Liver (tissue), 9 donors: ENCODE data around the gene TNS3. TPM values are rescaled to one million over a fixed set of nuclear protein-coding genes. Genes with fewer than 3 reads are reported as not detected.

ENCODE experiments used
- DNase-seq: peaks from one replicate; pipeline ENCODE4 v3.0.0-alpha.2; 2017; ENCODE audit warnings: low spot score
- H3K27ac ChIP-seq, 2 donors: one replicate each; pipeline ENCODE4 v1.7.0; 2013; ENCODE audit warnings: inconsistent platforms in 2 of 2, low read length in 2 of 2, control low read depth in 1 of 2, low read depth in 1 of 2, mild to moderate bottlenecking in 1 of 2
- H3K27me3 ChIP-seq, 4 donors: one replicate each; pipeline versions ENCODE4 v1.6.1 to v1.7.0; 2013; ENCODE audit warnings: low read length in 3 of 4, inconsistent platforms in 1 of 4, mild to moderate bottlenecking in 1 of 4, moderate library complexity in 1 of 4; ENCODE audit not compliant: control insufficient read depth in 4 of 4, insufficient read depth in 4 of 4
- H3K36me3 ChIP-seq, 4 donors: one replicate each; pipeline versions ENCODE4 v1.6.1 to v1.7.0; 2013; ENCODE audit warnings: low read length in 3 of 4, mild to moderate bottlenecking in 3 of 4, low read depth in 1 of 4, moderate library complexity in 1 of 4; ENCODE audit not compliant: control insufficient read depth in 4 of 4, insufficient read depth in 3 of 4
- H3K4me1 ChIP-seq, 4 donors: one replicate each; pipeline versions ENCODE4 v1.6.1 to v1.7.0; 2013; ENCODE audit warnings: low read length in 3 of 4, mild to moderate bottlenecking in 3 of 4, moderate library complexity in 1 of 4; ENCODE audit not compliant: control insufficient read depth in 4 of 4, insufficient read depth in 4 of 4
- H3K4me3 ChIP-seq, 3 donors: one replicate each; pipeline versions ENCODE4 v1.6.1 to v1.7.0; 2013; ENCODE audit warnings: low read length in 3 of 3, control low read depth in 1 of 3, low read depth in 1 of 3, mild to moderate bottlenecking in 1 of 3
- H3K9ac ChIP-seq, 2 donors: one replicate each; pipeline ENCODE4 v1.7.0; 2013; ENCODE audit warnings: low read length in 2 of 2, mild to moderate bottlenecking in 2 of 2, moderate library complexity in 2 of 2, control low read depth in 1 of 2, low read depth in 1 of 2
- H3K9me3 ChIP-seq, 4 donors: one replicate each; pipeline versions ENCODE4 v1.6.1 to v1.7.0; 2013; ENCODE audit warnings: low read length in 3 of 4; ENCODE audit not compliant: control insufficient read depth in 4 of 4
- EGR1 ChIP-seq, 2 donors: IDR thresholded peaks; 2 replicates each; pipeline ENCODE4 v1.6.1; 2016 to 2018; ENCODE audit warnings: antibody characterized with exemption in 2 of 2, low read depth in 2 of 2
- FOXA1 ChIP-seq: IDR thresholded peaks from 2 replicates; pipeline ENCODE4 v1.6.1; 2016; ENCODE audit warnings: antibody characterized with exemption
- FOXA2 ChIP-seq: IDR thresholded peaks from 2 replicates; pipeline ENCODE4 v1.6.1; 2016; ENCODE audit warnings: antibody characterized with exemption
- GABPA ChIP-seq, 2 donors: IDR thresholded peaks in 1 of 2; conservative IDR thresholded peaks in 1 of 2; 2 replicates each; pipeline ENCODE4 v1.6.1; 2016; ENCODE audit warnings: antibody characterized with exemption in 2 of 2, mild to moderate bottlenecking in 1 of 2, moderate library complexity in 1 of 2
- HNF4A ChIP-seq, 2 donors: conservative IDR thresholded peaks; 2 replicates each; pipeline ENCODE4 v1.6.1; 2016; ENCODE audit warnings: antibody characterized with exemption in 2 of 2, mild to moderate bottlenecking in 2 of 2
- HNF4G ChIP-seq: IDR thresholded peaks from 2 replicates; pipeline ENCODE4 v1.6.1; 2016; ENCODE audit warnings: antibody characterized with exemption
- JUND ChIP-seq, 2 donors: IDR thresholded peaks; 2 replicates each; pipeline ENCODE4 v1.6.1; 2016; ENCODE audit warnings: antibody characterized with exemption in 2 of 2
- NR2F2 ChIP-seq: IDR thresholded peaks from 2 replicates; pipeline ENCODE4 v1.6.1; 2016; ENCODE audit warnings: antibody characterized with exemption
- RAD21 ChIP-seq, 2 donors: IDR thresholded peaks; 2 replicates each; pipeline ENCODE4 v1.6.1; 2016; ENCODE audit warnings: antibody characterized with exemption in 2 of 2, mild to moderate bottlenecking in 2 of 2
- RXRA ChIP-seq, 2 donors: IDR thresholded peaks; 2 replicates each; pipeline ENCODE4 v1.6.1; 2017 to 2018; ENCODE audit warnings: antibody characterized with exemption in 2 of 2, mild to moderate bottlenecking in 1 of 2
- SP1 ChIP-seq: IDR thresholded peaks from 2 replicates; pipeline ENCODE4 v1.6.1; 2018; ENCODE audit warnings: antibody characterized with exemption, mild to moderate bottlenecking
- TAF1 ChIP-seq: conservative IDR thresholded peaks from 2 replicates; pipeline ENCODE4 v1.6.1; 2016; ENCODE audit warnings: antibody characterized with exemption, mild to moderate bottlenecking
- YY1 ChIP-seq: IDR thresholded peaks from 2 replicates; pipeline ENCODE4 v1.6.1; 2016; ENCODE audit warnings: antibody characterized with exemption, mild to moderate bottlenecking
- WGBS: extraction: QIAGEN DNeasy Blood & Tissue Kit; methylation state at CpG from one replicate; pipeline ENCODE4 v1.1.7; 2013; 5-methylcytosine and 5-hydroxymethylcytosine counted together
- polyA plus RNA-seq, 2 donors: library from polyadenylated mRNA; stranded (reverse) in 1 of 2; unstranded in 1 of 2; fragments of 200-250 nt in 1 of 2; fragments of >200 nt in 1 of 2; fragmentation: Nextera tagmentation in 1 of 2; extraction: Ambion mirVana in 1 of 2; gene quantifications; one replicate each; pipeline versions ENCODE4 v1.2.1 to v1.2.3, GENCODE V29; 2013 to 2015
- total RNA-seq, 2 donors: library from RNA; depleted of rRNA; stranded (reverse); fragments of >200 nt; gene quantifications; one replicate each; pipeline ENCODE4 v1.2.3, GENCODE V29; 2014
- TF ChIP-seq, protein P1 (sequence below): IDR thresholded peaks from 2 replicates; pipeline ENCODE4 v1.6.1; 2016; ENCODE audit warnings: antibody characterized with exemption, mild to moderate bottlenecking
- TF ChIP-seq, protein P2 (sequence below): IDR thresholded peaks from 2 replicates; pipeline ENCODE4 v1.6.1; 2016; ENCODE audit warnings: antibody characterized with exemption
- TF ChIP-seq, protein P3 (sequence below): IDR thresholded peaks from 2 replicates; pipeline ENCODE4 v1.6.1; 2016; ENCODE audit warnings: antibody characterized with exemption
- TF ChIP-seq, protein P4 (sequence below): fragments of 150-350 bp; IDR thresholded peaks from 2 replicates; pipeline ENCODE4 v1.5.1; 2017; ENCODE audit warnings: improper control_type of control experiment, low read depth, low read length; ENCODE audit not compliant: missing input control
- TF ChIP-seq, protein P5 (sequence below): IDR thresholded peaks from 2 replicates; pipeline ENCODE4 v1.6.1; 2016; ENCODE audit warnings: antibody characterized with exemption
- donor health status: healthy.
- donor health status: healthy.
- donor health status: healthy.
- donor health status: healthy.
- donor health status: healthy.

TNS3 gene
- total and polyA plus RNA-seq, 4 donors: 16.8 to 100 (median 29.5) TPM

DNA sequence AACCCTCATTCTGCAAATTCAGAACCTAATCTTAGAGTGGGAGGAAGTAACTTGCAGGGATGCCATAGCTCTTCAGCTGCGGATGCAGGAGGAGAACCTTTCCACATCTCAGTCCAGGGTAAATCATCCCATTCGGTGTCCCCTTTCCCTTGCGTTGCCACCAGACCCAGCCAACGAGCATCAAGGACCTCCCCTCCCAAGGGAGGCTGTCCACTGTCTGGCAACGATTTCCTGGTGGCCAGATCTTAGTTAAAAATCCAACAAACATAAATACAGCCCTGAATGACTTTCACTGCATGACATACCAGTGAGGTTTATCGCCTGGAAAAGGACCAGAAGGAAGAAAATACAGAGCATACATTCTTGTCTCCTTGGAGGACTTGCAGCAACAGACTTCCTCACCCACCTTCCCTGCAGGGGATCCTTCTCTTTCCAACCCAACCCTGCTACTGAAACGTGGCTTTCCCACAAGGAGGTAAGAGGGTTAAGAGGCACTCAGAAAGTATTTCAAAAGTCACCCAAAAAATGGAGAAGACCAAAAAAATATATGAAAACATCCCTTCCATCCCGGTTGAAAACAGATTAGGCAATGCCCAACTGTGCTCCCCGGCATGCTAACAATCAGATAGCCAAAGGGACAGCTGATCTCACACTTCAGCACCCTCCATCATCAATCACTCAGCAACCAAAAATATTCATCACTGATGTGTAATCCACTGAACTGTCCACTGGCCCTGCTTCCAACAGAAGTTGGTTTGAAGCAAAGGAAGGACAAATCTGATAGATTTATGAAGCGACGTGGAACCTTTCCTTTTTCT lies 206.6 kb downstream of the TNS3 start:
- Histone ChIP-seq H3K27me3 (no peaks in the 10 kb centered on the region), H3K36me3 (peaks cover 0 to 24% (median 10%) of the 10 kb centered on the region in 4 donors), H3K4me1 (peaks cover 3 to 45% (median 23%) of the 10 kb centered on the region in 4 donors), H3K9ac (no peak overlapping the region), H3K4me3 (no peak overlapping the region), H3K9me3 (no peaks in the 10 kb centered on the region), H3K27ac (no peak overlapping the region)
- WGBS: 75% methylated on average over 11 of the region's 11 CpGs
- no peak for DNase-seq
- TF ChIP-seq RXRA (IDR thresholded peaks at IDR 0.05) (no peak), HNF4G (no peak), NR2F2 (no peak), GABPA (IDR thresholded peaks at IDR 0.05 in 1 of 2, conservative IDR thresholded peaks at IDR 0.05 in 1 of 2) (no peak), YY1 (no peak), JUND (IDR thresholded peaks at IDR 0.05) (no peak), SP1 (no peak), RAD21 (IDR thresholded peaks at IDR 0.05) (no peak), FOXA2 (no peak), HNF4A (conservative IDR thresholded peaks at IDR 0.05) (no peak), EGR1 (IDR thresholded peaks at IDR 0.05; ENCODE audit: low read depth in 2 of 2) (no peak), FOXA1 (no peak), TAF1 (no peak)
- TF ChIP-seq, protein P1, sequence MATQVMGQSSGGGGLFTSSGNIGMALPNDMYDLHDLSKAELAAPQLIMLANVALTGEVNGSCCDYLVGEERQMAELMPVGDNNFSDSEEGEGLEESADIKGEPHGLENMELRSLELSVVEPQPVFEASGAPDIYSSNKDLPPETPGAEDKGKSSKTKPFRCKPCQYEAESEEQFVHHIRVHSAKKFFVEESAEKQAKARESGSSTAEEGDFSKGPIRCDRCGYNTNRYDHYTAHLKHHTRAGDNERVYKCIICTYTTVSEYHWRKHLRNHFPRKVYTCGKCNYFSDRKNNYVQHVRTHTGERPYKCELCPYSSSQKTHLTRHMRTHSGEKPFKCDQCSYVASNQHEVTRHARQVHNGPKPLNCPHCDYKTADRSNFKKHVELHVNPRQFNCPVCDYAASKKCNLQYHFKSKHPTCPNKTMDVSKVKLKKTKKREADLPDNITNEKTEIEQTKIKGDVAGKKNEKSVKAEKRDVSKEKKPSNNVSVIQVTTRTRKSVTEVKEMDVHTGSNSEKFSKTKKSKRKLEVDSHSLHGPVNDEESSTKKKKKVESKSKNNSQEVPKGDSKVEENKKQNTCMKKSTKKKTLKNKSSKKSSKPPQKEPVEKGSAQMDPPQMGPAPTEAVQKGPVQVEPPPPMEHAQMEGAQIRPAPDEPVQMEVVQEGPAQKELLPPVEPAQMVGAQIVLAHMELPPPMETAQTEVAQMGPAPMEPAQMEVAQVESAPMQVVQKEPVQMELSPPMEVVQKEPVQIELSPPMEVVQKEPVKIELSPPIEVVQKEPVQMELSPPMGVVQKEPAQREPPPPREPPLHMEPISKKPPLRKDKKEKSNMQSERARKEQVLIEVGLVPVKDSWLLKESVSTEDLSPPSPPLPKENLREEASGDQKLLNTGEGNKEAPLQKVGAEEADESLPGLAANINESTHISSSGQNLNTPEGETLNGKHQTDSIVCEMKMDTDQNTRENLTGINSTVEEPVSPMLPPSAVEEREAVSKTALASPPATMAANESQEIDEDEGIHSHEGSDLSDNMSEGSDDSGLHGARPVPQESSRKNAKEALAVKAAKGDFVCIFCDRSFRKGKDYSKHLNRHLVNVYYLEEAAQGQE: no peak
- TF ChIP-seq, protein P2, sequence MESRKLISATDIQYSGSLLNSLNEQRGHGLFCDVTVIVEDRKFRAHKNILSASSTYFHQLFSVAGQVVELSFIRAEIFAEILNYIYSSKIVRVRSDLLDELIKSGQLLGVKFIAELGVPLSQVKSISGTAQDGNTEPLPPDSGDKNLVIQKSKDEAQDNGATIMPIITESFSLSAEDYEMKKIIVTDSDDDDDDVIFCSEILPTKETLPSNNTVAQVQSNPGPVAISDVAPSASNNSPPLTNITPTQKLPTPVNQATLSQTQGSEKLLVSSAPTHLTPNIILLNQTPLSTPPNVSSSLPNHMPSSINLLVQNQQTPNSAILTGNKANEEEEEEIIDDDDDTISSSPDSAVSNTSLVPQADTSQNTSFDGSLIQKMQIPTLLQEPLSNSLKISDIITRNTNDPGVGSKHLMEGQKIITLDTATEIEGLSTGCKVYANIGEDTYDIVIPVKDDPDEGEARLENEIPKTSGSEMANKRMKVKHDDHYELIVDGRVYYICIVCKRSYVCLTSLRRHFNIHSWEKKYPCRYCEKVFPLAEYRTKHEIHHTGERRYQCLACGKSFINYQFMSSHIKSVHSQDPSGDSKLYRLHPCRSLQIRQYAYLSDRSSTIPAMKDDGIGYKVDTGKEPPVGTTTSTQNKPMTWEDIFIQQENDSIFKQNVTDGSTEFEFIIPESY: no peak
- TF ChIP-seq, protein P3, sequence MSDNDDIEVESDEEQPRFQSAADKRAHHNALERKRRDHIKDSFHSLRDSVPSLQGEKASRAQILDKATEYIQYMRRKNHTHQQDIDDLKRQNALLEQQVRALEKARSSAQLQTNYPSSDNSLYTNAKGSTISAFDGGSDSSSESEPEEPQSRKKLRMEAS: no peak
- TF ChIP-seq, protein P4, sequence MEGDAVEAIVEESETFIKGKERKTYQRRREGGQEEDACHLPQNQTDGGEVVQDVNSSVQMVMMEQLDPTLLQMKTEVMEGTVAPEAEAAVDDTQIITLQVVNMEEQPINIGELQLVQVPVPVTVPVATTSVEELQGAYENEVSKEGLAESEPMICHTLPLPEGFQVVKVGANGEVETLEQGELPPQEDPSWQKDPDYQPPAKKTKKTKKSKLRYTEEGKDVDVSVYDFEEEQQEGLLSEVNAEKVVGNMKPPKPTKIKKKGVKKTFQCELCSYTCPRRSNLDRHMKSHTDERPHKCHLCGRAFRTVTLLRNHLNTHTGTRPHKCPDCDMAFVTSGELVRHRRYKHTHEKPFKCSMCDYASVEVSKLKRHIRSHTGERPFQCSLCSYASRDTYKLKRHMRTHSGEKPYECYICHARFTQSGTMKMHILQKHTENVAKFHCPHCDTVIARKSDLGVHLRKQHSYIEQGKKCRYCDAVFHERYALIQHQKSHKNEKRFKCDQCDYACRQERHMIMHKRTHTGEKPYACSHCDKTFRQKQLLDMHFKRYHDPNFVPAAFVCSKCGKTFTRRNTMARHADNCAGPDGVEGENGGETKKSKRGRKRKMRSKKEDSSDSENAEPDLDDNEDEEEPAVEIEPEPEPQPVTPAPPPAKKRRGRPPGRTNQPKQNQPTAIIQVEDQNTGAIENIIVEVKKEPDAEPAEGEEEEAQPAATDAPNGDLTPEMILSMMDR: no peak
- TF ChIP-seq, protein P5, sequence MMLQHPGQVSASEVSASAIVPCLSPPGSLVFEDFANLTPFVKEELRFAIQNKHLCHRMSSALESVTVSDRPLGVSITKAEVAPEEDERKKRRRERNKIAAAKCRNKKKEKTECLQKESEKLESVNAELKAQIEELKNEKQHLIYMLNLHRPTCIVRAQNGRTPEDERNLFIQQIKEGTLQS: no peak
